Rectal smooth muscle tissue (tissue), 1 donor: ENCODE data around the gene CLEC17A.
"Not testable (repeated sequence)": the region's sequence is repeated elsewhere in the genome, so short reads cannot be mapped to it uniquely, and the experiment has no call there.

Experiments used
- H3K27ac ChIP-seq: one replicate; pipeline ENCODE4 v1.7.0; 2013; ENCODE audit warnings: low read depth, low read length, inconsistent platforms
- H3K27me3 ChIP-seq: one replicate; pipeline ENCODE4 v1.7.0; 2013; ENCODE audit warnings: low read length; ENCODE audit not compliant: control insufficient read depth, insufficient read depth
- H3K36me3 ChIP-seq: one replicate; pipeline ENCODE4 v1.7.0; 2013; ENCODE audit warnings: low read length; ENCODE audit not compliant: control insufficient read depth, insufficient read depth
- H3K4me1 ChIP-seq: one replicate; pipeline ENCODE4 v1.7.0; 2013; ENCODE audit warnings: low read length; ENCODE audit not compliant: control insufficient read depth, insufficient read depth
- H3K4me3 ChIP-seq: one replicate; pipeline ENCODE4 v1.7.0; 2013; ENCODE audit warnings: low read length
- H3K9ac ChIP-seq: one replicate; pipeline ENCODE4 v1.7.0; 2013; ENCODE audit warnings: low read length

CLEC17A gene

GRCh38 chr19:14575428-14575980, 7.4 kb upstream of the CLEC17A start:
- Histone ChIP-seq H3K4me1 (peaks cover 8% of the 10 kb centered on the region), H3K36me3 (no peaks in the 10 kb centered on the region), H3K9ac (no peak overlapping the region), H3K27me3 (no peaks in the 10 kb centered on the region), H3K4me3 (no peak overlapping the region), H3K27ac (no peak overlapping the region)

- H3K27ac ChIP-seq = no peak overlapping the region
- no peak overlapping the region for H3K9ac ChIP-seq
Observed at GRCh38 chr19:14576363-14576762, 6.5 kb upstream of the CLEC17A start.

DNA sequence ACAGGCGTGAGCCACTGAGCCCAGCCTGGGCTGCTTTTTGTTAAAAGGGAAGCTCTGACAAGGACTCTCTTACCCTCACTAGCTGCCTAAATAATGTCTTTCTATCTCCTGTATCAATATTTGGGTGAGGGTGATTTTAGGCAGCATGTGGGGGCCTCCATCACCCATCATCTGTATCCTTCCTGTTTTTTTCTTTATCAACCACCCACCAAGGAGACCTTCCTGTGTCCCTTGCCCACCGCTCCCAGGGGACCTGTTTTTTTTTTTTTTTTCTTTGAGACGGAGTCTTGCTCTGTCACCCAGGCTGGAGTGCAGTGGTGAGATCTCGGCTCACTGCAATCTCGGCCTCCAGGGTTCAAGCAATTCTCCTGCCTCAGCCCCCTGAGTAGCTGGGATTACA, 5.6 kb upstream of the CLEC17A start:
- Histone ChIP-seq H3K4me1 (no peaks in the 10 kb centered on the region), H3K9ac (no peak overlapping the region), H3K4me3 (no peak overlapping the region), H3K36me3 (no peaks in the 10 kb centered on the region), H3K27me3 (no peaks in the 10 kb centered on the region), H3K27ac (no peak overlapping the region)

More at GRCh38 chr19:14576363-14576762, 6.5 kb upstream of the CLEC17A start:
- Histone ChIP-seq H3K27me3 (no peaks in the 10 kb centered on the region), H3K4me3 (no peak overlapping the region), H3K36me3 (no peaks in the 10 kb centered on the region), H3K4me1 (no peaks in the 10 kb centered on the region)

- no peaks in the 10 kb centered on the region for H3K36me3 ChIP-seq
- no peaks in the 10 kb centered on the region for H3K4me1 ChIP-seq
- no peak overlapping the region for H3K9ac ChIP-seq
- no peaks in the 10 kb centered on the region for H3K27me3 ChIP-seq
- H3K27ac ChIP-seq = no peak overlapping the region
- no peak overlapping the region for H3K4me3 ChIP-seq
Observed at GRCh38 chr19:14577885-14578427, 4.9 kb upstream of the CLEC17A start.

DNA sequence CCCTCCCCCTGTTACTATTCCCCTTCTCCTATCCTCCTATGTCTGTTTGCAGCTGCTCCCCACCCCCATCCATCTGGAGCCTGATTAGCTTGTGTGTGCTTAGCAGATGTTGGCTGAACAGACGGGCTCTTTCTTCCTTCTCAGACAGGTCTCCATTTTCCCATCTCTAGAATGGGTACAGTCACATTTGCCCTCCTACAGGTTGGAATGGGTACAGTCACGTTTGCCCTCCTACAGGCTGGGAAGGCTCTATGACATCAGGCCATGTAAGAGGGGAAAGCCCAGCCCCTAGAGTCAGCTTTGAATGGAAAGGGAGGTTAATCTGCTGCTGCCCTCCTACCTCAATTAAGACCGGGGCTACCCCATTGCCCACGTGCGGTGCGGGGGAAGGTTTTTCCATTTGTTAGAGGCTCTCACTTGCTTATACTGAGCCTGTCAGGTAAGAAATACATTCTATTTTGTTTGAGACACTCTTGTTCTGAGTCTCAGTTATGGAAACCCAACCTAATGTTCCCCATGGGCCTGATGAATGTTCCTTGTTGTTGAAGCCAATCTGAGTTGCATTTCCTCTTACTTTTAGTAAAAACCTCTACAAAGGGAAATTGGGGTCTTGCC, 2.2 kb upstream of the CLEC17A start:
- Histone ChIP-seq H3K27ac (no peak overlapping the region), H3K4me1 (no peaks in the 10 kb centered on the region), H3K36me3 (no peaks in the 10 kb centered on the region), H3K9ac (no peak overlapping the region), H3K27me3 (no peaks in the 10 kb centered on the region), H3K4me3 (no peak overlapping the region)

DNA sequence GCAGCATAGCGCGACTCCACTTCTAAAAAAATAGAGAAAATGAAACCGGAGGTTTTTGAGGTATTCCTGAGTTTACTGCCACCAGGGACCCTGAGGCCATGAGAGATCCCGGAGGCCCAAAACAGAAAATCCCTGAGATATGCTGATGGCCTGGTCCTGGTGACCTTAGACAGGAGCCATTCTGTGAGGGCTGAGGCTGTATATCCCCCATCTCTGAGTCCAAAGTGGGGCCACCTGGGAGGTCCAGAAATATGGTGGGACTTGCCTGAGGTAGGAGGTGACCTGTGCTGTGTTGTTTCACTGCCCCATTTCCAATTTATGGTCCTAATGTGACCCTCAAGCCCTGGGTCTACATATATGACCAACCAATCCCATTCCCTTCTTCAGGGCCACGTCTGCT, 1.5 kb downstream of the CLEC17A start:
- not testable (repeated sequence) for H3K27me3 ChIP-seq, H3K4me1 ChIP-seq, H3K27ac ChIP-seq, H3K36me3 ChIP-seq, H3K9ac ChIP-seq, H3K4me3 ChIP-seq

DNA sequence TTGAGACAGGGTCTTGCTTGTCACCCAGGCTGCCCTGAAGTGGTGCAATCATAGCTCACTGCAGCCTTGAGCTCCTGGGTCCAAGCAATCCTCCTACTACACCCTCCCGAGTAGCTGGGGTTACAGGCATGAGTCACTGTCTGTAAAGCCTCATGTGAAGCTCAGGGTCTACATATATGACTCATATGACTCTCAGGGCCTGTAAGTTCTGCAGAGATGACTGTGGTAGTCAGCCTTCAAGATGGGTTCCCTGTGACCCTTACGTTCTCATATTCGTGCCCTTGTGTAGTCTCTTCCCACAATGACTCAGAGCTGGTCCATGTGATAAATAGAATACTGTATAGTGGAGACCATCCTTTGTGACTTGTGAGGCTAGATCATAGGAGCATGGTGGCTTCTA, 2.3 kb downstream of the CLEC17A start:
- not testable (repeated sequence) for H3K27ac ChIP-seq, H3K9ac ChIP-seq, H3K27me3 ChIP-seq, H3K4me1 ChIP-seq, H3K36me3 ChIP-seq, H3K4me3 ChIP-seq

DNA sequence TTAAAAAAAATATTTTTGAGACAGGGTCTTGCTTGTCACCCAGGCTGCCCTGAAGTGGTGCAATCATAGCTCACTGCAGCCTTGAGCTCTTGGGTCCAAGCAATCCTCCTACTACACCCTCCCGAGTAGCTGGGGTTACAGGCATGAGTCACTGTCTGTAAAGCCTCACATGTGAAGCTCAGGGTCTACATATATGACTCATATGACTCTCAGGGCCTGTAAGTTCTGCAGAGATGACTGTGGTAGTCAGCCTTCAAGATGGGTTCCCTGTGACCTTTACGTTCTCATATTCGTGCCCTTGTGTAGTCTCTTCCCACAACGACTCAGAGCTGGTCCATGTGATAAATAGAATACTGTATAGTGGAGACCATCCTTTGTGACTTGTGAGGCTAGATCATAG, 6.5 kb downstream of the CLEC17A start:
- H3K4me1 ChIP-seq, H3K9ac ChIP-seq, H3K36me3 ChIP-seq, H3K4me3 ChIP-seq, H3K27me3 ChIP-seq, H3K27ac ChIP-seq: not testable (repeated sequence)

DNA sequence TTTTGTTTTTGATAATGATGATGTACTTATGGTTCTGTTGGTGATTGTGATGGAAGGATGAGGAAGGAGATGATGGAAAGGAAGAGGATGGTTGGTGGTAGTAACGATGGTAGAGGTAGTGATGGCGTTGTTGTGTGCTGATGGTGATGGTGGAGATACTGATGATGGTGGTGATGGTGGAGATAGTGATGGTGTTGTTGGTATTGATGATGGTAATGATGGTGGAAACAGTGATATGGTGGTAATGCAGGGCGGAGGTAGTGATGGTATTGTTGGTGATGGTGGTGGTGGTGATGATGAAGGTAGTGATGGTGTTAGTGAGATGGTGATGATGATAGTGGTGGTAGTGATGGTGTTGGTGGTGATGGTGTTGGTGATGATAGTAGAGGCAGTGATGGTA, 12.7 kb downstream of the CLEC17A start:
- no peaks in the 10 kb centered on the region for H3K27me3 ChIP-seq
- H3K4me3 ChIP-seq = no peak overlapping the region
- H3K9ac ChIP-seq = no peak overlapping the region
- H3K36me3 ChIP-seq = no peaks in the 10 kb centered on the region
- no peaks in the 10 kb centered on the region for H3K4me1 ChIP-seq
- no peak overlapping the region for H3K27ac ChIP-seq

DNA sequence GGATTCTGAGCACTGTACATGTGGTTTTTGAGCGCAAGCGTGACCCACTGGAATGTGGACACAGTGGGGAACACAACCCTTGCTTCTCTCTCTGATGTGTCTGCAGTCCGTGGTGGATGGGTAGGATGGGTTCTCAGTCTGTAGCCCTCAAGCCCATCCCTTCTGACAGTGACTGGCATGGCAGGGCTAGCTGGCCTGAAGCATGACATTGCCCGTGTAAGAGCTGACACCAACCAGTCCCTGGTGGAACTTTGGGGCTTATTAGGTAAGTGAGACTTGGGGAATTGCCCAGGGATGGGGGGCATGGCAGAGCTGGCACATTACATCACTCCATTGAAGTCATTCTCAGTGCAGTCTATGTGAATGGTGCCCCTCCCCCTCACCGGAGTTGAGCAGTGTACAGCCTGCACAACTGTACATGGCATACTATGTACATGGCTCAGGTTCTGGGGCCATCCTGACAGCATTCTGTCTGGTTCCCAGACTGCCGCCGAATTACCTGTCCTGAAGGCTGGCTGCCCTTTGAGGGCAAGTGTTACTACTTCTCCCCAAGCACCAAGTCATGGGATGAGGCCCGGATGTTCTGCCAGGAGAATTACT, 16.8 kb downstream of the CLEC17A start:
- H3K27me3 ChIP-seq = no peaks in the 10 kb centered on the region
- no peaks in the 10 kb centered on the region for H3K36me3 ChIP-seq
- no peaks in the 10 kb centered on the region for H3K4me1 ChIP-seq
- no peak overlapping the region for H3K27ac ChIP-seq
- no peak overlapping the region for H3K9ac ChIP-seq
- no peak overlapping the region for H3K4me3 ChIP-seq

DNA sequence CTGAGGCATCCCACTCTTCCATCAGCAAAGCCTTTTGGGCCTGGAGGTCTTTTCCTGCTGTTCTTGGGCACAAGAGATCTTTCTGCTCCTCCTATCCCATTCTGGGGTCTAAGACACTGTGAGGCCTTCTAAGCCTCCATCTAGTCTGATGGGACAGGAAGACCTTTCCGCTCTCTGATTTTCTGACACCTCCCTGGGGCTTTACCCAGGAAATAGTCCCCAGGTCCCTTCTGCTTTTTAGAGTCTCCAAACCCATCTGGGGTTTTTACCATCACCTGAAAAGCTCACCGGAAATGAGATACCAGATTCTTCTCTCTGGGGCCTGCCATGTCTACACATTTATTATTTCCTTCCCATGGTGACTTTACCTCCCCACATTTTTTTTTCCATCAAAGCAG, 21.1 kb downstream of the CLEC17A start:
- H3K9ac ChIP-seq = no peak overlapping the region
- H3K4me3 ChIP-seq = no peak overlapping the region
- no peaks in the 10 kb centered on the region for H3K27me3 ChIP-seq
- no peak overlapping the region for H3K27ac ChIP-seq
- H3K4me1 ChIP-seq = no peaks in the 10 kb centered on the region
- H3K36me3 ChIP-seq = no peaks in the 10 kb centered on the region

DNA sequence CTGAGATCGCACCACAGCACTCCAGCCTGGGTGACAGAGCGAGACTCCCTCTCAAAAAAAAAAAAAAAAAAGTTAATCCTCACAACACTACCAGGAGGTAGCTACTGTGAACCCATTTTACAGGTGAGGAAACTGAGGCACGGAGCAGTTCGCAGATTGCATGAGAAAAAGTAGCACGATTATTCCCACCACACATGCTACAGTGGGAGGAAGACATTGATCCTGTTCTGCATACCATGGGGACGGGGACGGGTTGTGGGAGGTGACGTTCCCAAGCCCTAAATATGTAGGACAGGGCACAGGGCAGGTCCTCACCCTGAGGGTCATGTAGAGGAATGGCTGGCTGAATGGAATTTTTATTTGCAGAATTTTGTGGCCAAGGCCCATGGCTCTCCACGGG, 23.7 kb downstream of the CLEC17A start:
- H3K9ac ChIP-seq = no peak overlapping the region
- H3K4me1 ChIP-seq = no peaks in the 10 kb centered on the region
- H3K27me3 ChIP-seq = no peaks in the 10 kb centered on the region
- H3K36me3 ChIP-seq = no peaks in the 10 kb centered on the region
- H3K27ac ChIP-seq = no peak overlapping the region
- no peak overlapping the region for H3K4me3 ChIP-seq

- H3K4me3 ChIP-seq = no peak overlapping the region
- H3K9ac ChIP-seq = no peak overlapping the region
- H3K27me3 ChIP-seq = no peaks in the 10 kb centered on the region
- H3K4me1 ChIP-seq = no peaks in the 10 kb centered on the region
- H3K27ac ChIP-seq = no peak overlapping the region
- no peaks in the 10 kb centered on the region for H3K36me3 ChIP-seq
Observed at GRCh38 chr19:14611051-14611450, 28.2 kb downstream of the CLEC17A start.
